22Rv1 (cell line): ENCODE results near the gene DNMT3B.

Experiments
- ZFX ChIP-seq: fragments of 450-650 bp; IDR thresholded peaks from 2 replicates; pipeline ENCODE4 v1.6.1; 2017; ENCODE audit warnings: antibody characterized with exemption, borderline replicate concordance
- TF ChIP-seq, protein P1 (sequence below): fragments of 450-650 bp; IDR thresholded peaks from 2 replicates; pipeline ENCODE4 v1.5.1; 2017; ENCODE audit warnings: mild to moderate bottlenecking

DNA sequence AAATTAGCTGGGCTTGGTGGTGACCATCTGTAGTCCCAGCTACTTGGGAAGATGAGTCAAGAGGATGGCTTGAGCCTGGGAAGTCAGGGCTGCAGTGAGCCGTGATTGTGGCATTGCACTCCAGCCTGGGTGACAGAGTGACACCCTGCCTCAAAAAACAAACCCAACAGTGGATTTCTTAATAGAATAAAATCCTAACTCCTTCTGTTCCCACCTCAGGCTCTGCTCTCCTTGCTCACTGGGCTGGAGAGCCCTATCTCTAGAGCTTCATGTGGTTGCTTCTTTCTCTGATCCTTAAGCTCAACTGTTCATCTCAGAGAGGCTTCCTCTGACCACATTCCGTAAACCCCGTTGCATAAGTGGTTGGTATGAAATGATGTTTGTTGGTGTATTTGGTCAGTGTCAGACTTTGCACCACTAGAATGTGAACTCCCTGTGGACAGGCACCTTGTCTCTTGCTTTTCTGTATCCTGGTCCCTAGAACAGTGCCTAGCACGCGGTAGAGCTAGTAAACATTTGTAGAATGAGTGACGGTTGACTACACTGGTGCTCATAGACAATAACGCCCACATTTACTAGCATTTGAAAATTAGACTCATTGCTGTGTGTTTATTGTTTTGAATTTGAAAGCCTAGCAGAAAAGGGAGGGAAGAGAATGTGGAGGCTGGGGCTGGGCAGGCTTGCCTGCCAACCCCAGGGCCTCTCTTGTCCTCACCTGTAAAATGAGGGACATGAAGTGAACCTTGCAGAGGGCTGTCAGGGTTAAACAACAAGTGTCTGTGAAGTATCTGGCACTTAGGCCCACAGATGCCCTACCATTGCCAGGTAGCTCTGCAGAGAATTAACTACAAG is 61.8 kb downstream of the DNMT3B start:
- TF ChIP-seq, protein P1, sequence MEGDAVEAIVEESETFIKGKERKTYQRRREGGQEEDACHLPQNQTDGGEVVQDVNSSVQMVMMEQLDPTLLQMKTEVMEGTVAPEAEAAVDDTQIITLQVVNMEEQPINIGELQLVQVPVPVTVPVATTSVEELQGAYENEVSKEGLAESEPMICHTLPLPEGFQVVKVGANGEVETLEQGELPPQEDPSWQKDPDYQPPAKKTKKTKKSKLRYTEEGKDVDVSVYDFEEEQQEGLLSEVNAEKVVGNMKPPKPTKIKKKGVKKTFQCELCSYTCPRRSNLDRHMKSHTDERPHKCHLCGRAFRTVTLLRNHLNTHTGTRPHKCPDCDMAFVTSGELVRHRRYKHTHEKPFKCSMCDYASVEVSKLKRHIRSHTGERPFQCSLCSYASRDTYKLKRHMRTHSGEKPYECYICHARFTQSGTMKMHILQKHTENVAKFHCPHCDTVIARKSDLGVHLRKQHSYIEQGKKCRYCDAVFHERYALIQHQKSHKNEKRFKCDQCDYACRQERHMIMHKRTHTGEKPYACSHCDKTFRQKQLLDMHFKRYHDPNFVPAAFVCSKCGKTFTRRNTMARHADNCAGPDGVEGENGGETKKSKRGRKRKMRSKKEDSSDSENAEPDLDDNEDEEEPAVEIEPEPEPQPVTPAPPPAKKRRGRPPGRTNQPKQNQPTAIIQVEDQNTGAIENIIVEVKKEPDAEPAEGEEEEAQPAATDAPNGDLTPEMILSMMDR, result no peak
- TF ChIP-seq ZFX, result no peak
